OCI-LY7 (cell line): ENCODE data around the gene SNAP29. TPM values are rescaled to one million over a fixed set of nuclear protein-coding genes. Genes with fewer than 3 reads are reported as not detected.

Source experiments
- BruUV-seq: library from RNA; stranded (reverse); fragments of 400-500 nt; replicated peaks from 2 replicates; lab custom pipeline; 2021; lab: Mats Ljungman, UMichigan
- CTCF ChIA-PET: fragments of 300-600 bp; sonication (Branson Sonifier 250); formaldehyde crosslinking; loops from one replicate; lab custom pipeline; 2022; ENCODE audit warnings: antibody characterized with exemption; ENCODE audit not compliant: unreplicated experiment; lab: Charles Lee
- POLR2A ChIA-PET: fragments of 300-600 bp; sonication (Branson Sonifier 250); formaldehyde crosslinking; loops from one replicate; lab custom pipeline; 2022; ENCODE audit warnings: antibody characterized with exemption; lab: Charles Lee
- DNase-seq: peaks from one replicate; pipeline ENCODE4 v3.0.0-alpha.2; 2015; ENCODE audit warnings: low spot score
- H2AFZ ChIP-seq: fragments of 200-600 bp; sonication (generic), shearing (Covaris generic); 2 replicates; pipeline ENCODE4 v1.6.1; 2014; ENCODE audit warnings: mild to moderate bottlenecking, antibody characterized with exemption, low read length, moderate library complexity
- H3K27ac ChIP-seq: fragments of 200-600 bp; sonication (generic); 2 replicates; pipeline ENCODE4 v1.5.1; 2014; ENCODE audit warnings: mixed run types, low read depth, mild to moderate bottlenecking, moderate library complexity, low read length, inconsistent platforms; ENCODE audit not compliant: poor library complexity, severe bottlenecking
- H3K36me3 ChIP-seq: fragments of 200-600 bp; sonication (generic); 2 replicates; pipeline ENCODE4 v1.6.1; 2014; ENCODE audit warnings: mild to moderate bottlenecking, antibody characterized with exemption, low read length, moderate library complexity, mixed read lengths; ENCODE audit not compliant: insufficient read depth
- H3K4me1 ChIP-seq: fragments of 200-600 bp; sonication (generic); 2 replicates; pipeline ENCODE4 v1.5.1; 2014; ENCODE audit warnings: mild to moderate bottlenecking, low read length; ENCODE audit not compliant: insufficient read depth, poor library complexity, severe bottlenecking
- H3K4me2 ChIP-seq: fragments of 200-600 bp; sonication (generic); 2 replicates; pipeline ENCODE4 v1.6.1; 2014; ENCODE audit warnings: mild to moderate bottlenecking, low read length
- H3K4me3 ChIP-seq: fragments of 200-600 bp; sonication (generic); 2 replicates; pipeline ENCODE4 v1.5.1; 2014; ENCODE audit warnings: mild to moderate bottlenecking, low read depth, low read length; ENCODE audit not compliant: poor library complexity, severe bottlenecking
- H3K79me2 ChIP-seq: fragments of 200-600 bp; sonication (generic); 2 replicates; pipeline ENCODE4 v1.6.1; 2016; ENCODE audit warnings: low read depth, mild to moderate bottlenecking, low read length, moderate library complexity, mixed read lengths; ENCODE audit not compliant: insufficient read depth
- H3K9me2 ChIP-seq: fragments of 200-600 bp; sonication (generic); 2 replicates; pipeline ENCODE4 v1.6.1; 2016; ENCODE audit warnings: mild to moderate bottlenecking, low read length, mixed read lengths; ENCODE audit not compliant: insufficient read depth
- H3K9me3 ChIP-seq: fragments of 200-600 bp; sonication (generic); 2 replicates; pipeline ENCODE4 v1.6.1; 2014; ENCODE audit warnings: mild to moderate bottlenecking, mixed run types, low read length, mixed read lengths
- H4K20me1 ChIP-seq: fragments of 200-600 bp; sonication (generic); 2 replicates; pipeline ENCODE4 v1.6.1; 2014; ENCODE audit warnings: mild to moderate bottlenecking, antibody characterized with exemption, low read length, moderate library complexity, mixed read lengths; ENCODE audit not compliant: insufficient read depth
- EZH2phosphoT487 ChIP-seq: fragments of 200-600 bp; sonication (generic); IDR thresholded peaks from 2 replicates; pipeline ENCODE4 v1.6.1; 2018; ENCODE audit warnings: low read depth, borderline replicate concordance, mild to moderate bottlenecking, mixed run types, antibody characterized with exemption, low read length, moderate library complexity, mixed read lengths
- intact Hi-C: fragments of 100-400 bp; cut with micrococcal nuclease; formaldehyde crosslinking; loops from one replicate; pipeline ENCODE4 v1.10.0; 2022; ENCODE audit not compliant: unreplicated experiment
- total RNA-seq, 2 experiments: library from RNA; depleted of rRNA in 1 of 2; stranded (reverse); fragments of >200 nt in 1 of 2; shearing (Covaris generic) in 1 of 2; gene quantifications; 2 replicates each; pipeline ENCODE4 v1.2.3, GENCODE V29; 2014 to 2022
- TF ChIP-seq, protein P1 (sequence below): fragments of 200-600 bp; sonication (generic); conservative IDR thresholded peaks from 2 replicates; pipeline ENCODE4 v1.5.1; 2014; ENCODE audit warnings: mild to moderate bottlenecking, antibody characterized with exemption, low read length, moderate library complexity, mixed read lengths

Gene SNAP29
- total RNA-seq, 2 experiments from 2014 or later = 12.7 to 26.9 TPM

DNA sequence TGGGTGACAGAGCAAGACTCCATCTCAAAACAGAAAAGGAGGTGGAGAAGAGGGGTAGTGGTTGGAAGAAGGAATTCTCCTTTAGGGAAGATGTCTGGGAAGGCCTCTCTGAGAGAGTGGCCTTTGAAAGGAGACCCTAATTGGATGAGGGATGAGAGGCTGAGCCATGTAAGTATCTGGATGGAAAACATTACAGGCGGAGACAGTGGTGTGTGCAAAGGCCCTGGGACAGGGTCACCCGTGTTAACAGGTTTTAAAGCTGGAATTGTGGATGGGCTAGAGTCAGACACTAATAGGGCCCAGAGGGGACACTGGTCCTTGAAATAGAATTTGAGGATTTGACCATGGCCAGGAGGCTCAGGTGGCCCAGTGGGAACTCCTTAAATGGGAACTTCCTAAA is 10.4 kb downstream of the SNAP29 start:
- CTCF ChIA-PET = no interaction called here
- TF ChIP-seq, protein P1, sequence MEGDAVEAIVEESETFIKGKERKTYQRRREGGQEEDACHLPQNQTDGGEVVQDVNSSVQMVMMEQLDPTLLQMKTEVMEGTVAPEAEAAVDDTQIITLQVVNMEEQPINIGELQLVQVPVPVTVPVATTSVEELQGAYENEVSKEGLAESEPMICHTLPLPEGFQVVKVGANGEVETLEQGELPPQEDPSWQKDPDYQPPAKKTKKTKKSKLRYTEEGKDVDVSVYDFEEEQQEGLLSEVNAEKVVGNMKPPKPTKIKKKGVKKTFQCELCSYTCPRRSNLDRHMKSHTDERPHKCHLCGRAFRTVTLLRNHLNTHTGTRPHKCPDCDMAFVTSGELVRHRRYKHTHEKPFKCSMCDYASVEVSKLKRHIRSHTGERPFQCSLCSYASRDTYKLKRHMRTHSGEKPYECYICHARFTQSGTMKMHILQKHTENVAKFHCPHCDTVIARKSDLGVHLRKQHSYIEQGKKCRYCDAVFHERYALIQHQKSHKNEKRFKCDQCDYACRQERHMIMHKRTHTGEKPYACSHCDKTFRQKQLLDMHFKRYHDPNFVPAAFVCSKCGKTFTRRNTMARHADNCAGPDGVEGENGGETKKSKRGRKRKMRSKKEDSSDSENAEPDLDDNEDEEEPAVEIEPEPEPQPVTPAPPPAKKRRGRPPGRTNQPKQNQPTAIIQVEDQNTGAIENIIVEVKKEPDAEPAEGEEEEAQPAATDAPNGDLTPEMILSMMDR = no peak
- TF ChIP-seq EZH2phosphoT487 = no peak
- H3K79me2 ChIP-seq = no peaks in the 10 kb centered on the region
- no peaks in the 10 kb centered on the region for H3K9me3 ChIP-seq
- H3K36me3 ChIP-seq = peaks cover 18% of the 10 kb centered on the region
- H3K4me2 ChIP-seq = no peak overlapping the region
- POLR2A ChIA-PET = interaction anchor here (0.6 kb wide), 1 partner anchor 74 kb away, joined by 6 read pairs; no protein-coding TSS in a partner anchor
- H3K9me2 ChIP-seq = no peaks in the 10 kb centered on the region
- H3K4me1 ChIP-seq = peaks cover 4% of the 10 kb centered on the region
- intact Hi-C loops = no loop called here
- BruUV-seq = no TSS peak
- H4K20me1 ChIP-seq = no peaks in the 10 kb centered on the region
- no peak for DNase-seq
- no peak overlapping the region for H3K27ac ChIP-seq
- no peak overlapping the region for H2AFZ ChIP-seq
- no peak overlapping the region for H3K4me3 ChIP-seq

- peaks cover 19% of the 10 kb centered on the region for H3K36me3 ChIP-seq
- no peaks in the 10 kb centered on the region for H3K9me3 ChIP-seq
- H3K79me2 ChIP-seq = no peaks in the 10 kb centered on the region
- TF ChIP-seq EZH2phosphoT487 = no peak
- TF ChIP-seq, protein P1 = no peak
- ChIA-PET POLR2A (no interaction called here), CTCF (no interaction called here)
- no peak overlapping the region for H3K4me3 ChIP-seq
- H3K4me2 ChIP-seq = no peak overlapping the region
- no peaks in the 10 kb centered on the region for H3K9me2 ChIP-seq
- no peak overlapping the region for H3K27ac ChIP-seq
- no TSS peak for BruUV-seq
- H3K4me1 ChIP-seq = no peaks in the 10 kb centered on the region
- intact Hi-C loops = no loop called here
- H4K20me1 ChIP-seq = no peaks in the 10 kb centered on the region
- no peak for DNase-seq
- H2AFZ ChIP-seq = no peak overlapping the region
Measured at GRCh38 chr22:20873214-20873613, 14.4 kb downstream of the SNAP29 start.

DNA sequence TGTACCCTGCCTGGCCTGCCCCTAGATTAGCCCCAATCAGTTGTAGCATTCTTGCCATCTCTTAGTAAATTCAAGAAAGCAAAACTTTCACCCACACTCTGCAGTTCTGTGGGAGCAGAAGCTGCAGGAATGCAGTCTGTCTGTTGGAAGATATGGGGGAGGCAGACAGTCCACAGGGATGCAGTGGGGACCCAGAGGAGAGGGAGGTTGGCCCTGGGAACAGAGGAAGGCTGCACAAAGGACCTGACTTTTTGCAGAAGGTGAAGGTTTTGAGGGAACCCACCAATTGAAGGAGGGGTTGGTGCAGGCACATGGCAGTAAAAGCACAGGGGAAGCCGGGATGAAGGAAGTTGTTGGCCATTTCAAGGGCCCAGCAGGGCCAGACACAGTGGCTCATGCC is 16.5 kb downstream of the SNAP29 start:
- Histone ChIP-seq H3K4me1 (no peaks in the 10 kb centered on the region), H3K79me2 (no peaks in the 10 kb centered on the region), H3K9me2 (no peaks in the 10 kb centered on the region), H3K36me3 (peaks cover 17% of the 10 kb centered on the region), H4K20me1 (no peaks in the 10 kb centered on the region), H3K4me3 (no peak overlapping the region), H3K9me3 (no peaks in the 10 kb centered on the region), H3K27ac (no peak overlapping the region), H2AFZ (no peak overlapping the region), H3K4me2 (no peak overlapping the region)
- TF ChIP-seq EZH2phosphoT487 = no peak
- TF ChIP-seq, protein P1 = no peak
- CTCF ChIA-PET = no interaction called here
- POLR2A ChIA-PET = no interaction called here
- DNase-seq = no peak
- intact Hi-C loops = no loop called here
- BruUV-seq = no TSS peak
